Neutrophil (primary cell): ENCODE results near the gene SMARCA2.

Experiments used
- H3K27ac ChIP-seq: fragments of 200-600 bp; sonication (generic); 2 replicates; pipeline ENCODE4 v1.5.1; 2016; ENCODE audit warnings: mild to moderate bottlenecking, moderate library complexity
- H3K27me3 ChIP-seq: fragments of 200-600 bp; sonication (generic); 2 replicates; pipeline ENCODE4 v1.6.0; 2016; ENCODE audit warnings: mild to moderate bottlenecking
- H3K36me3 ChIP-seq: fragments of 200-600 bp; sonication (generic); 2 replicates; pipeline ENCODE4 v1.5.1; 2017
- H3K4me1 ChIP-seq, 2 experiments: fragments of 200-600 bp in 1 of 2; sonication (generic) in 1 of 2; 1 replicate in 1 of 2; 2 replicates in 1 of 2; pipeline versions ENCODE4 v1.5.1 to v1.6.1; 2013 to 2016; ENCODE audit warnings: low read depth in 1 of 2, low read length in 1 of 2, mild to moderate bottlenecking in 1 of 2, moderate library complexity in 1 of 2; ENCODE audit not compliant: control insufficient read depth in 1 of 2, insufficient read depth in 1 of 2
- H3K4me3 ChIP-seq, 2 experiments: fragments of 200-600 bp in 1 of 2; sonication (generic) in 1 of 2; 1 replicate in 1 of 2; 2 replicates in 1 of 2; pipeline ENCODE4 v1.5.1; 2013 to 2016; ENCODE audit warnings: low read depth in 1 of 2, low read length in 1 of 2, mild to moderate bottlenecking in 1 of 2, moderate library complexity in 1 of 2
- H3K9me3 ChIP-seq: fragments of 200-600 bp; sonication (generic); 2 replicates; pipeline ENCODE4 v1.5.1; 2016
- TF ChIP-seq, protein P1 (sequence below): fragments of 200-600 bp; sonication (generic); IDR thresholded peaks from 2 replicates; pipeline ENCODE4 v1.5.1; 2016; ENCODE audit warnings: antibody characterized with exemption

SMARCA2 gene

DNA sequence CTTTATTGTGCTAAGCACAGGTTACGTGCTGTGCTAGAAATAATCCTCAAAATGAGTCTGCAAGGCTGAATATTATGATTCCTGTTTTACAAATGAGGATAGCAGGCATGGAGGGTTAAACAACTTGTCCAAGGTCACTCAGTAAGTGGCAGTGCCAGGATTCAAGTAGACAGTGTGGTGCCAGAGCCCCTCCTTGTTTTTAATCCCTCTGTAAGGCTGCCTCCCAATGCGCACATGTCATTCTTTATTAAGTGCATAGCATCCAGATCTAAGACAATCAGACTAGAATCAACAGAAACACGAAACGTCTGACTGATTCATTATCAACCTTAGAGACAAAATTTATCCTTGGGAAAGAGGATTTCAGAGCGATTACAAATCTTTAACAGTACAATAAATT lies 199.6 kb downstream of the SMARCA2 start:
- Histone ChIP-seq H3K4me3 (no peak overlapping the region), H3K4me1 (no peaks in the 10 kb centered on the region), H3K36me3 (no peaks in the 10 kb centered on the region), H3K27ac (no peak overlapping the region), H3K27me3 (no peaks in the 10 kb centered on the region), H3K9me3 (no peaks in the 10 kb centered on the region)
- TF ChIP-seq, protein P1, sequence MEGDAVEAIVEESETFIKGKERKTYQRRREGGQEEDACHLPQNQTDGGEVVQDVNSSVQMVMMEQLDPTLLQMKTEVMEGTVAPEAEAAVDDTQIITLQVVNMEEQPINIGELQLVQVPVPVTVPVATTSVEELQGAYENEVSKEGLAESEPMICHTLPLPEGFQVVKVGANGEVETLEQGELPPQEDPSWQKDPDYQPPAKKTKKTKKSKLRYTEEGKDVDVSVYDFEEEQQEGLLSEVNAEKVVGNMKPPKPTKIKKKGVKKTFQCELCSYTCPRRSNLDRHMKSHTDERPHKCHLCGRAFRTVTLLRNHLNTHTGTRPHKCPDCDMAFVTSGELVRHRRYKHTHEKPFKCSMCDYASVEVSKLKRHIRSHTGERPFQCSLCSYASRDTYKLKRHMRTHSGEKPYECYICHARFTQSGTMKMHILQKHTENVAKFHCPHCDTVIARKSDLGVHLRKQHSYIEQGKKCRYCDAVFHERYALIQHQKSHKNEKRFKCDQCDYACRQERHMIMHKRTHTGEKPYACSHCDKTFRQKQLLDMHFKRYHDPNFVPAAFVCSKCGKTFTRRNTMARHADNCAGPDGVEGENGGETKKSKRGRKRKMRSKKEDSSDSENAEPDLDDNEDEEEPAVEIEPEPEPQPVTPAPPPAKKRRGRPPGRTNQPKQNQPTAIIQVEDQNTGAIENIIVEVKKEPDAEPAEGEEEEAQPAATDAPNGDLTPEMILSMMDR, result no peak

DNA sequence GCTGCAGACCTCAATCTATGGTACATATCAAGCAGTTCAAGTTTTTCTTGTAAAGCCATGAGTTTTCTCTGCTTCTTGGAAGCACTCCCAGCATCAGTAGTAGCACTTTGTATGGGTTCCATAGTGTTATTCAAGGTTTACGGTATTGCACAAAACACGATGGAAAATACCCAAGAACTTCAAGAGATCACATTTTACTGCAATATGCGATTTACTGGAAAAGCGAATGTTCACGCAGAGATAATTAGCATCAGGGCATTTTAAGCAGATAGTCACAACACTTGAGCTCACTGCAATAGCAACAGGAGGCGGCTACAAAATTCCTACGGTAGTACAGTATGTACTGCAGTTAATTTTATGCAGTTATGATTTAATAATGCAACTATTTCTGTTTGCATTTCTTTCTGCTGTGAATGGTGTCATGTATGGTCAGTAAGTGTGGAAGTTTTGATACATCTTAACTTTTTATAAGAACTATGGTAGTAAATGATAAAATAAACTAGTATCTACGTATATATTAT lies 200.8 kb downstream of the SMARCA2 start:
- H3K4me3 ChIP-seq, result no peak overlapping the region
- H3K27ac ChIP-seq, result no peak overlapping the region
- H3K27me3 ChIP-seq, result no peaks in the 10 kb centered on the region
- no peaks in the 10 kb centered on the region for H3K36me3 ChIP-seq
- TF ChIP-seq, protein P1, result no peak
- H3K9me3 ChIP-seq, result no peaks in the 10 kb centered on the region
- no peaks in the 10 kb centered on the region for H3K4me1 ChIP-seq

DNA sequence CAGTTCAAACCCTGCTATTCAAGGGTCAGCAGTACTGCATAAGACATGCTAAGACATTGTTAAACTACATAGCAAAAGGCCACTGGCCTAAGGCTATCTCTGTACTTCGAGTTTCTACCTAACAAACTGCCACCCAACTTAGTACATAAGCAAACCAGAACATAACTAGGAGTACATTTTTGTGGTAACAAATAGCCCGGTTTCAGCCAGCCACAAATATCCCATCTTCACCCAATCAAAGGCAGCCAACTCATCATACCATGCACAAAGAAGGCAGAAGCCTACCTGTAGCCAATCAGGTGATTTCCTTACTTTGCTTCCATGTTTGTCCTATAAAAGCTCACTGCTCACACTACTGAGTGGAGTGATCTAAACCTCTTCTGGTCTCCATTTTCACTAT lies 201.4 kb downstream of the SMARCA2 start:
- H3K36me3 ChIP-seq, result no peaks in the 10 kb centered on the region
- TF ChIP-seq, protein P1, result no peak
- H3K27ac ChIP-seq, result no peak overlapping the region
- no peaks in the 10 kb centered on the region for H3K27me3 ChIP-seq
- no peaks in the 10 kb centered on the region for H3K9me3 ChIP-seq
- H3K4me1 ChIP-seq, result no peaks in the 10 kb centered on the region
- no peak overlapping the region for H3K4me3 ChIP-seq

DNA sequence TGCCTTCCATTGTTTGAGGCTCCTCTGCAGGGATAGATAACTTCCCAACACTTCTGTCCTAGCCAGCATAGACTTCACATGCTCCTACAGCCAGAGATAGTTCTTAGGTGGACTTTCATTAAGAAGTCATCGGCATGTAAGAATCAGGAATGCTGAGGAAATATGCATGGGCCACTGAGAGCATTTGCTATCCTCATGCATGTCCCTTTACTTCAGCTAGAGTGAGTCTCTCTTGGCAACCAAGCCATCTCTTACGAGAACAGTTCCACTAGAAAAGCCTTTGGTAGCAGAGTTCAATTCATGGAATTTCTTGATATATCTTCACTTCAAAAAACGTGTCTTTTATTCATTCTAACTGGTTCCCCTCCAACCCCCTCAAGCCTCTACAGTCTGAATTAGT lies 202.4 kb downstream of the SMARCA2 start:
- Histone ChIP-seq H3K4me3 (no peak overlapping the region), H3K27me3 (no peaks in the 10 kb centered on the region), H3K4me1 (no peaks in the 10 kb centered on the region), H3K36me3 (no peaks in the 10 kb centered on the region), H3K27ac (no peak overlapping the region), H3K9me3 (no peaks in the 10 kb centered on the region)
- TF ChIP-seq, protein P1, result no peak

DNA sequence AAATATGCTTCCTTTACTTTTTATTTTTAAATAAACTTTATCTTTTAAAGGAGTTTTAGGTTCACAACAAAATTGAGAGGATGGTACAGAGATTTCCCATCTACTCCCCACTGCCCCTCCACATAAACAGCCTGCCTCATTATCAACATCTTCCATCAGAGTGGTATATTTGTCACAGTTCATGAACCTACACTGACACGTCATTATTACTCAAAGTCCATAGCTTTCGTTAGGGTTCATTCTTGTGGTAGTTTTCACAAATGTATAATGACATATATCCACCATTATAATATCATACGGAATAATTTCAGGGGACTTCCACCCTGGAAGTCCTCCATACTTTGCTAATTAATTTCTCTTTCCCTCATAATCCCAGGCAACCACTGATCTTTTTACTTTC lies 204.9 kb downstream of the SMARCA2 start:
- H3K9me3 ChIP-seq, result no peaks in the 10 kb centered on the region
- H3K27me3 ChIP-seq, result no peaks in the 10 kb centered on the region
- no peaks in the 10 kb centered on the region for H3K4me1 ChIP-seq
- no peak overlapping the region for H3K4me3 ChIP-seq
- TF ChIP-seq, protein P1, result no peak
- H3K27ac ChIP-seq, result no peak overlapping the region
- no peaks in the 10 kb centered on the region for H3K36me3 ChIP-seq
